Osteocyte (in vitro differentiated cells): Measurements from ENCODE around the gene CNTNAP1. TPM values are rescaled to one million over a fixed set of nuclear protein-coding genes. Genes with fewer than 3 reads are reported as not detected.

Source experiments
- DNase-seq: peaks from one replicate; pipeline ENCODE4 v3.0.0; 2021; ENCODE audit warnings: mixed read lengths; ENCODE audit not compliant: unreplicated experiment; ENCODE audit errors: extremely low spot score
- H3K27ac Mint-ChIP-seq: one replicate; pipeline ENCODE4 v1.8.0; 2021; ENCODE audit warnings: mild to moderate bottlenecking, mixed read lengths; ENCODE audit not compliant: unreplicated experiment
- H3K27me3 Mint-ChIP-seq: one replicate; pipeline ENCODE4 v1.8.0; 2021; ENCODE audit warnings: mixed read lengths; ENCODE audit not compliant: unreplicated experiment
- H3K36me3 Mint-ChIP-seq: one replicate; pipeline ENCODE4 v1.8.0; 2021; ENCODE audit warnings: mixed read lengths; ENCODE audit not compliant: unreplicated experiment
- H3K4me1 Mint-ChIP-seq: one replicate; pipeline ENCODE4 v1.8.0; 2021; ENCODE audit warnings: mixed read lengths; ENCODE audit not compliant: unreplicated experiment
- H3K4me3 Mint-ChIP-seq: one replicate; pipeline ENCODE4 v1.8.0; 2021; ENCODE audit warnings: mild to moderate bottlenecking, moderate library complexity, mixed read lengths; ENCODE audit not compliant: unreplicated experiment
- H3K9me3 Mint-ChIP-seq: one replicate; pipeline ENCODE4 v1.8.0; 2021; ENCODE audit warnings: mixed read lengths; ENCODE audit not compliant: unreplicated experiment
- microRNA-seq: library from miRNA; unstranded; fragments of <30 nt; microRNA quantifications from one replicate; pipeline ENCODE4 v1.1.0, GENCODE V29; 2020; ENCODE audit not compliant: unreplicated experiment
- total RNA-seq: library from RNA; stranded (reverse); gene quantifications from 2 replicates; pipeline ENCODE4 v1.2.1, GENCODE V29; 2021
- TF ChIP-seq, protein P1 (sequence below): fragments of 200-600 bp; sonication (generic); IDR thresholded peaks from 2 replicates; pipeline ENCODE4 v1.5.0; 2021; ENCODE audit warnings: antibody characterized with exemption, mild to moderate bottlenecking, moderate library complexity

The CNTNAP1 gene
- total RNA-seq, 1 donor from 2014 or later: 35.8 TPM

DNA sequence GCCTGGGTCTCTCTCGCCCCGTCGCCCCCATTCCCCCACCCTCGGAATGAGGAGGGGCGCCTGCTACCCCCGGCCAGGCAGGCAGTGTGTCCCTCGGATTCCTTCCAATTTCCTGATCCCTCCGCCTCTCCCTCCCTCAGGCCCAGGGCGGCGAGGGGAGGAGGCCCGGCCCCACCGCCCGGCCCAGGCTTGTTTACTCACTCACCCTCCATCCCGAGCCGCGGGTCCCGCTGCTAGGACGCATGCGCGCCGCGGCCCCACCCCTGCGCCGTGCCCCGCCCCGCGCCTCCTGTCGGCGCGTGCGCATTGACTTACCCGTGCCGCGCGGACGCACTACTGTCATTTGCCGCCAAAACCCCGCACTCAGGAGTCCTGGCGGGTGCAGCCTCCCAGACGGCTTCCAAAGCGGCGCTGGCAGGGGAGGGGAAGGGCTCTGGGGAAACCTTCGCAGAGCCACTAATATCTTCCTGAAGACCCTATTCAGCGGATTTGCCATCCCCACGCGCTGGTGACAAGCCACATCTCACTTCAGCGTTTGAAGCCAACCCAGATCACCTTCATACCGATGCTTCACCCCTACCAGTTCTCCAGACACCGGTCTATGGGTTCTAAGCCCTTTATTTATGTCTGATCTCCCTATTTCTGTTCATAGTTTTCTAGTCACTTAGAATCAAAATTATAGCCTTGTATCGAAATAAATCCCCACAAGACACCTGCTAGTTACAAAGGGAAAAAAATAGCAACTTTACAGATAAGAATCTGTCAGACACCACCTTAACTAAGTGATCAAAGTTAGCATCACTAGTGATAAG lies 62.7 kb downstream of the CNTNAP1 start, which contains the start of gene EZH1:
Gene EZH1, minus strand, starts transcription at position 235 of the 812 bp plus-strand sequence. CDS start 16,099 bp downstream, outside the sequence.
- peaks cover 16% of the 10 kb centered on the region for H3K27me3 Mint-ChIP-seq
- H3K36me3 Mint-ChIP-seq: no peaks in the 10 kb centered on the region
- H3K27ac Mint-ChIP-seq: peak within 1 kb of the TSS; percentile 89
- peak within 1 kb of the TSS; percentile 91 for H3K4me3 Mint-ChIP-seq
- TF ChIP-seq, protein P1, sequence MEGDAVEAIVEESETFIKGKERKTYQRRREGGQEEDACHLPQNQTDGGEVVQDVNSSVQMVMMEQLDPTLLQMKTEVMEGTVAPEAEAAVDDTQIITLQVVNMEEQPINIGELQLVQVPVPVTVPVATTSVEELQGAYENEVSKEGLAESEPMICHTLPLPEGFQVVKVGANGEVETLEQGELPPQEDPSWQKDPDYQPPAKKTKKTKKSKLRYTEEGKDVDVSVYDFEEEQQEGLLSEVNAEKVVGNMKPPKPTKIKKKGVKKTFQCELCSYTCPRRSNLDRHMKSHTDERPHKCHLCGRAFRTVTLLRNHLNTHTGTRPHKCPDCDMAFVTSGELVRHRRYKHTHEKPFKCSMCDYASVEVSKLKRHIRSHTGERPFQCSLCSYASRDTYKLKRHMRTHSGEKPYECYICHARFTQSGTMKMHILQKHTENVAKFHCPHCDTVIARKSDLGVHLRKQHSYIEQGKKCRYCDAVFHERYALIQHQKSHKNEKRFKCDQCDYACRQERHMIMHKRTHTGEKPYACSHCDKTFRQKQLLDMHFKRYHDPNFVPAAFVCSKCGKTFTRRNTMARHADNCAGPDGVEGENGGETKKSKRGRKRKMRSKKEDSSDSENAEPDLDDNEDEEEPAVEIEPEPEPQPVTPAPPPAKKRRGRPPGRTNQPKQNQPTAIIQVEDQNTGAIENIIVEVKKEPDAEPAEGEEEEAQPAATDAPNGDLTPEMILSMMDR: no peak
- peaks cover 15% of the 10 kb centered on the region for H3K4me1 Mint-ChIP-seq
- peak; percentile 98 for DNase-seq
- H3K9me3 Mint-ChIP-seq: no peaks in the 10 kb centered on the region

- Mint-ChIP-seq H3K27me3 (peaks cover 33% of the 10 kb centered on the region), H3K4me3 (no peak overlapping the region), H3K9me3 (no peaks in the 10 kb centered on the region), H3K27ac (no peak overlapping the region), H3K4me1 (peaks cover 15% of the 10 kb centered on the region), H3K36me3 (no peaks in the 10 kb centered on the region)
- TF ChIP-seq, protein P1: no peak
- no peak for DNase-seq
Measured at GRCh38 chr17:42748202-42748907, 66.0 kb downstream of the CNTNAP1 start.

- Mint-ChIP-seq H3K4me3 (no peak overlapping the region), H3K27ac (no peak overlapping the region), H3K4me1 (peaks cover 7% of the 10 kb centered on the region), H3K36me3 (no peaks in the 10 kb centered on the region), H3K9me3 (no peaks in the 10 kb centered on the region), H3K27me3 (peaks cover 37% of the 10 kb centered on the region)
- TF ChIP-seq, protein P1: no peak
- DNase-seq: no peak
Measured at GRCh38 chr17:42748908-42749798, 66.8 kb downstream of the CNTNAP1 start.

Small RNAs within 50 kb of the gene (microRNA-seq; reads per million reads assigned to microRNA genes)
- gene MIR6780A: not detected

Other genes with a start within 250 kb of the CNTNAP1 start
- 63.2 and 67.1 TPM in 2 replicates for gene ATP6V0A1, start 223.7 kb upstream of the CNTNAP1 start, total RNA-seq
- gene NAGLU, start 146.3 kb upstream of the CNTNAP1 start, total RNA-seq: 86.5 and 96.6 TPM in 2 replicates
- gene HSD17B1, start 129.6 kb upstream of the CNTNAP1 start, total RNA-seq: 1.2 and 1.4 TPM in 2 replicates
- 51.7 and 62.7 TPM in 2 replicates for gene COASY, start 120.4 kb upstream of the CNTNAP1 start, total RNA-seq
- 34.6 and 35.8 TPM in 2 replicates for gene MLX, start 115.4 kb upstream of the CNTNAP1 start, total RNA-seq
- gene PSMC3IP, start 104.8 kb upstream of the CNTNAP1 start, total RNA-seq: 5.5 and 5.6 TPM in 2 replicates
- gene RETREG3, start 73.2 kb upstream of the CNTNAP1 start, total RNA-seq: 80.1 and 85.0 TPM in 2 replicates
- 47.2 and 55.5 TPM in 2 replicates for gene TUBG1, start 72.8 kb upstream of the CNTNAP1 start, total RNA-seq
- 32.8 and 33.3 TPM in 2 replicates for gene TUBG2, start 23.2 kb upstream of the CNTNAP1 start, total RNA-seq
- gene PLEKHH3, start 5.5 kb upstream of the CNTNAP1 start, total RNA-seq: 26.7 and 28.9 TPM in 2 replicates
- gene CCR10, start 688 bp upstream of the CNTNAP1 start, total RNA-seq: 1.2 and 1.6 TPM in 2 replicates
- gene EZH1, start 62.5 kb downstream of the CNTNAP1 start, total RNA-seq: 44.8 and 47.6 TPM in 2 replicates
- 1.6 and 2.4 TPM in 2 replicates for gene RAMP2, start 78.7 kb downstream of the CNTNAP1 start, total RNA-seq
- 63.9 and 66.1 TPM in 2 replicates for gene VPS25, start 90.9 kb downstream of the CNTNAP1 start, total RNA-seq
- gene WNK4, start 98.1 kb downstream of the CNTNAP1 start, total RNA-seq: 0.16 TPM in 2 replicates
- 51.2 and 51.5 TPM in 2 replicates for gene COA3, start 116.2 kb downstream of the CNTNAP1 start, total RNA-seq
- gene CNTD1, start 116.3 kb downstream of the CNTNAP1 start, total RNA-seq: 0.31 and 0.51 TPM in 2 replicates
- 68.1 and 69.1 TPM in 2 replicates for gene BECN1, start 141.8 kb downstream of the CNTNAP1 start, total RNA-seq
- 111 and 121 TPM in 2 replicates for gene PSME3, start 150.9 kb downstream of the CNTNAP1 start, total RNA-seq
- 1.8 and 2.2 TPM in 2 replicates for gene AOC2, start 162.0 kb downstream of the CNTNAP1 start, total RNA-seq
- gene AOC3, start 168.7 kb downstream of the CNTNAP1 start, total RNA-seq: 1.1 and 1.3 TPM in 2 replicates
- gene G6PC1, start 218.3 kb downstream of the CNTNAP1 start, total RNA-seq: not detected in 2 replicates